GM12878 (cell line): ENCODE data around the gene COL27A1. TPM values are rescaled to one million over a fixed set of nuclear protein-coding genes. Genes with fewer than 3 reads are reported as not detected.

Experiments
- ATAC-seq: fragments of 200-7000 bp; cut with Tn5 transposase; 3 replicates; pipeline ENCODE4 v1.9.1; 2020; ENCODE audit warnings: mild to moderate bottlenecking, moderate library complexity
- BruUV-seq: library from RNA; stranded (reverse); fragments of 400-500 nt; replicated peaks from 2 replicates; lab custom pipeline; 2021; lab: Mats Ljungman, UMichigan
- CTCF ChIA-PET: fragments of 300-600 bp; sonication (Branson Sonifier 250); formaldehyde crosslinking; extraction: SDS; loops from one replicate; lab custom pipeline; 2021; ENCODE audit warnings: inconsistent platforms; lab: Yijun Ruan, JAX
- POLR2A ChIA-PET: fragments of 350-600 bp; formaldehyde crosslinking; extraction: SDS; loops from one replicate; lab custom pipeline; 2021; ENCODE audit warnings: inconsistent platforms; lab: Charles Lee
- RAD21 ChIA-PET: fragments of 300-600 bp; sonication (Branson Sonifier 250); formaldehyde crosslinking; loops from one replicate; lab custom pipeline; 2023; ENCODE audit warnings: antibody characterized with exemption; ENCODE audit not compliant: unreplicated experiment; lab: Charles Lee
- SMC1A ChIA-PET: fragments of 300-600 bp; sonication (Branson Sonifier 250); formaldehyde crosslinking; loops from one replicate; lab custom pipeline; 2023; ENCODE audit not compliant: unreplicated experiment, uncharacterized antibody; lab: Charles Lee
- DNase-seq: peaks from one replicate; pipeline ENCODE4 v3.0.0-alpha.2; 2011; ENCODE audit warnings: low read depth, low spot score
- FAIRE-seq: peaks from 3 replicates; lab custom pipeline; 2011; peaks lifted over from hg19 to GRCh38; lab: Jason Lieb, UNC
- H2AFZ ChIP-seq: 2 replicates; pipeline ENCODE4 v1.6.0; 2011; ENCODE audit warnings: low read depth, low read length, control low read depth; ENCODE audit not compliant: control insufficient read depth
- H3K27ac ChIP-seq: 2 replicates; pipeline ENCODE4 v1.5.1; 2011; ENCODE audit warnings: control low read depth; ENCODE audit not compliant: control insufficient read depth, insufficient read depth
- H3K27me3 ChIP-seq, 2 experiments: replicated peaks in 1 of 2; 2 replicates each; pipeline versions ENCODE4 v1.6.0 to v1.6.1; 2011; ENCODE audit warnings: low read length in 1 of 2; ENCODE audit not compliant: control insufficient read depth in 2 of 2, insufficient read depth in 2 of 2
- H3K36me3 ChIP-seq, 2 experiments: 2 replicates each; pipeline ENCODE4 v1.5.1; 2011; ENCODE audit warnings: low read length in 1 of 2; ENCODE audit not compliant: control insufficient read depth in 2 of 2, insufficient read depth in 2 of 2
- H3K4me1 ChIP-seq: 2 replicates; pipeline ENCODE4 v1.6.1; 2011; ENCODE audit warnings: mild to moderate bottlenecking, low read length, moderate library complexity, mixed read lengths; ENCODE audit not compliant: control insufficient read depth, insufficient read depth
- H3K4me2 ChIP-seq: 2 replicates; pipeline ENCODE4 v1.6.0; 2011; ENCODE audit warnings: control low read depth; ENCODE audit not compliant: control insufficient read depth, insufficient read depth
- H3K4me3 ChIP-seq: fragments of 200-600 bp; sonication (generic); 2 replicates; pipeline ENCODE4 v1.5.1; 2016
- H3K79me2 ChIP-seq: 2 replicates; pipeline ENCODE4 v1.6.0; 2011; ENCODE audit warnings: low read length; ENCODE audit not compliant: control insufficient read depth, insufficient read depth
- H3K9ac ChIP-seq: 2 replicates; pipeline ENCODE4 v1.8.0; 2011; ENCODE audit warnings: low read length, control low read depth, mixed read lengths; ENCODE audit not compliant: control insufficient read depth, insufficient read depth
- H3K9me3 ChIP-seq: replicated peaks from 3 replicates; pipeline ENCODE4 v1.5.1; 2011; ENCODE audit warnings: mild to moderate bottlenecking, low read length; ENCODE audit not compliant: control insufficient read depth, insufficient read depth
- H4K20me1 ChIP-seq: 2 replicates; pipeline ENCODE4 v1.6.0; 2011; ENCODE audit not compliant: control insufficient read depth, insufficient read depth
- BRCA1 ChIP-seq: IDR thresholded peaks from 2 replicates; pipeline ENCODE4 v1.6.1; 2011; ENCODE audit warnings: low read depth, low read length, improper control_type of control experiment
- E4F1 ChIP-seq: fragments of 450-650 bp; IDR thresholded peaks from 2 replicates; pipeline ENCODE4 v1.6.1; 2018; ENCODE audit warnings: borderline replicate concordance, mild to moderate bottlenecking; ENCODE audit not compliant: partially characterized antibody
- SMAD5 ChIP-seq: IDR thresholded peaks from 2 replicates; pipeline ENCODE4 v1.6.1; 2016; ENCODE audit warnings: antibody characterized with exemption, low read depth
- WRNIP1 ChIP-seq: IDR thresholded peaks from 2 replicates; pipeline ENCODE4 v1.6.1; 2011; ENCODE audit warnings: low read depth, low read length, improper control_type of control experiment, borderline replicate concordance
- WGBS: methylation state at CpG from one replicate; pipeline ENCODE4 v1.1.6; 2016; ENCODE audit warnings: low lambda C conversion rate; ENCODE audit not compliant: insufficient replicate concordance, insufficient coverage; ENCODE audit errors: missing lambda C conversion rate; 5-methylcytosine and 5-hydroxymethylcytosine counted together
- in situ Hi-C: fragments of 300-500 bp; cut with MboI; formaldehyde crosslinking; loops from 9 replicates; pipeline ENCODE4 v1.14.3; 2018; ENCODE audit warnings: mixed read lengths
- intact Hi-C: fragments of 100-400 bp; cut with micrococcal nuclease; formaldehyde crosslinking; loops from one replicate; pipeline ENCODE4 v1.14.2; 2022; ENCODE audit not compliant: unreplicated experiment
- polyA plus RNA-seq, 11 experiments: library from polyadenylated mRNA; depleted of rRNA in 4 of 11; unstranded in 6 of 11; stranded (reverse) in 5 of 11; fragments of >200 nt; fragmentation: Nextera tagmentation in 4 of 11; fragmentation: Illumina TruSeq in 1 of 11; extraction: Ambion mirVana in 4 of 11; extraction: Trizol in 1 of 11; gene quantifications; 1 replicate in 1 of 11; 2 replicates in 10 of 11; pipeline versions ENCODE4 v1.2.1 to v1.2.3, GENCODE V29; 2011 to 2016; ENCODE audit warnings: inconsistent platforms in 2 of 11, missing spikeins in 2 of 11, low read depth in 1 of 11
- total RNA-seq, 4 experiments: library from RNA; depleted of rRNA in 3 of 4; stranded (reverse); fragments of >200 nt in 3 of 4; fragmentation: Illumina TruSeq in 1 of 4; extraction: Trizol in 1 of 4; gene quantifications; 2 replicates each; pipeline versions ENCODE4 v1.2.1 to v1.2.3, GENCODE V29; 2013 to 2021
- TF ChIP-seq, protein P1 (sequence below): IDR thresholded peaks from 2 replicates; pipeline ENCODE4 v1.6.1; 2012; ENCODE audit warnings: low read depth, low read length, improper control_type of control experiment

COL27A1 gene
- total and polyA plus RNA-seq, 10 of the 15 experiments (the other 5 are each of a cell fraction or from before 2014, with no cell fraction given), result 0.10 TPM; not detected in 9

DNA sequence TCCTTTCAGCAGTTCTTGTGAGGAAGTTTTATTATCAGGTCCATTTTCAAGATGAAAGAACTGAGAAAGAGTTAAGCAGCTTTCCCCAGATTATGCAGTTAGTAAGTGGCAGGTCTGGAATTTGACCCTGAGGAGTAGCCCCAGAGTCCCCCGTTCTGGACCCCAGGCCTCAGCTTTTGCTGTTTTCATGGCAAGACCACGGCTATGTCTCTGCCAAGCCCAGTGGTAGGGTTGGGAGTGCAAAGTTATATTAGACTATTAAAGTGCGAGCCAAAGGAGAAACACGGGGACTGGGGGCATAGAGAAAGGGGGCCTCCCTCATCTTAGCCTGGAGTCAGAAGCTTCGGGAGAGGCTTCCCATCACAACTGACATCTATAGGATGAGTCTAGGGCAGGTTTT lies 148.2 kb downstream of the COL27A1 start:
- BruUV-seq, result no TSS peak
- Histone ChIP-seq H3K4me2 (no peak overlapping the region), H3K4me3 (no peak overlapping the region), H3K79me2 (no peaks in the 10 kb centered on the region), H3K27me3 (peaks cover 0 to 8% of the 10 kb centered on the region in 2 experiments; a peak in 2 of 4 replicates), H3K9ac (no peak overlapping the region), H3K9me3 (no peaks in the 10 kb centered on the region), H2AFZ (no peak overlapping the region), H3K36me3 (no peaks in the 10 kb centered on the region), H3K4me1 (no peaks in the 10 kb centered on the region), H4K20me1 (0 out of 2 replicates have a peak, but pooled peaks cover 3% of the 10 kb centered on the region), H3K27ac (no peak overlapping the region)
- RAD21 ChIA-PET, result no interaction called here
- intact Hi-C loops (no loop called here), in situ Hi-C loops (no loop called here)
- no peak for ATAC-seq
- no peak for DNase-seq
- WGBS, result 1% methylated on average over 5 of the region's 5 CpGs
- CTCF ChIA-PET, result no interaction called here
- TF ChIP-seq SMAD5 (no peak), WRNIP1 (no peak), BRCA1 (no peak), E4F1 (no peak)
- TF ChIP-seq, protein P1, sequence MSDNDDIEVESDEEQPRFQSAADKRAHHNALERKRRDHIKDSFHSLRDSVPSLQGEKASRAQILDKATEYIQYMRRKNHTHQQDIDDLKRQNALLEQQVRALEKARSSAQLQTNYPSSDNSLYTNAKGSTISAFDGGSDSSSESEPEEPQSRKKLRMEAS, result no peak
- POLR2A ChIA-PET, result no interaction called here
- no peak for FAIRE-seq
- SMC1A ChIA-PET, result interaction anchor here (0.6 kb wide), 1 partner anchor 199 kb away, joined by 3 read pairs; no protein-coding TSS in a partner anchor
